Stomach (tissue), 4 donors: ENCODE measurements around the gene PC.

Source experiments
- EP300 ChIP-seq: sonication (generic); formaldehyde crosslinking; IDR thresholded peaks from one replicate; pipeline ENCODE4 v1.6.1; 2017; ENCODE audit warnings: antibody characterized with exemption
- POLR2A ChIP-seq, 4 donors: fragments of 450-650 bp; IDR thresholded peaks; one replicate each; pipeline ENCODE4 v1.6.1; 2016; ENCODE audit warnings: antibody characterized with exemption in 4 of 4, control low read depth in 2 of 4, mild to moderate bottlenecking in 1 of 4, moderate library complexity in 1 of 4
- POLR2AphosphoS5 ChIP-seq, 3 donors: sonication (generic); formaldehyde crosslinking; IDR thresholded peaks; one replicate each; pipeline ENCODE4 v1.6.1; 2016; ENCODE audit warnings: antibody characterized with exemption in 3 of 3
- TF ChIP-seq, protein P1 (sequence below), 7 experiments: fragments of 450-650 bp in 4 of 7; fragments of 200-600 bp in 3 of 7; sonication (generic) in 3 of 7; IDR thresholded peaks; one replicate each; pipeline ENCODE4 v1.5.1; 2016 to 2019; ENCODE audit warnings: antibody characterized with exemption in 7 of 7, control low read depth in 2 of 7, mild to moderate bottlenecking in 1 of 7

DNA sequence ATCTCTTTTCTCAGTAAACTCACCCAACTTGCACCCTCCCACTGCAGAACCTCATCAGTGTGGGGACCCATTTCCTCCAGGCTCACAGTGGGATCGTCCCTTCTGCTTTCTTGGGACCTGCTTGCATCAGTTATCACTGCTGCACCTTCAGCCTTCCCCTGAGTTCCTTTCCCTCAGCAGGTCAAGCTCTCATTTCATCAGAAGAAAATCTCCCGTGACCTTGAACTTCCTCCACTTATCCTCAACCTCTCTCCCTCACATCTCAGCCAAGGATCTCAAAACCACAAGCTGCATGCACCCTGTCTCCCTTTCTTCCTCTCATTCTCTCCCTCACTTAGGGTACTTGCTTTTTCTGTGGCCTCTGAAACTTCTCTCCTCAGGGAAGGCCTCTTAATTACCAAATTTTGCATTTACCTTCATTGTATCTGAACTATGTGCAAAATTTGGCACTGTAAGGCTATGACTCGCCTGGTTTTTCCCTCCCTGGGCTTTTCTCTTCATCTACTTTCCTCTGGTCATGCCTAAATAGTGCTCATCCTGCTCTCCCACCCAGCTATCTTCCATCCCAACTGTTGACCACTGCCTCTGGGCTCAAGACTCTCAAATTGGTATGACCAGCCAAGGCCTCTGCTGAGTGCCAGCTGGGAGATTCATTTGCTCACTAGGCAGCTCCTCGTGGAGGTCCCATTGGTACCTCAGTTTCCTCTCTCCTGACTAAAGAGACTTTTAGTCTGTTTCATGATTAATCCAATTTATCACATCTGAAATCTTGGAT lies 117.7 kb downstream of the PC start:
- TF ChIP-seq POLR2AphosphoS5 (IDR thresholded peaks at IDR 0.05) (no peak), POLR2A (IDR thresholded peaks at IDR 0.05) (no peak), EP300 (no peak)
- TF ChIP-seq, protein P1, sequence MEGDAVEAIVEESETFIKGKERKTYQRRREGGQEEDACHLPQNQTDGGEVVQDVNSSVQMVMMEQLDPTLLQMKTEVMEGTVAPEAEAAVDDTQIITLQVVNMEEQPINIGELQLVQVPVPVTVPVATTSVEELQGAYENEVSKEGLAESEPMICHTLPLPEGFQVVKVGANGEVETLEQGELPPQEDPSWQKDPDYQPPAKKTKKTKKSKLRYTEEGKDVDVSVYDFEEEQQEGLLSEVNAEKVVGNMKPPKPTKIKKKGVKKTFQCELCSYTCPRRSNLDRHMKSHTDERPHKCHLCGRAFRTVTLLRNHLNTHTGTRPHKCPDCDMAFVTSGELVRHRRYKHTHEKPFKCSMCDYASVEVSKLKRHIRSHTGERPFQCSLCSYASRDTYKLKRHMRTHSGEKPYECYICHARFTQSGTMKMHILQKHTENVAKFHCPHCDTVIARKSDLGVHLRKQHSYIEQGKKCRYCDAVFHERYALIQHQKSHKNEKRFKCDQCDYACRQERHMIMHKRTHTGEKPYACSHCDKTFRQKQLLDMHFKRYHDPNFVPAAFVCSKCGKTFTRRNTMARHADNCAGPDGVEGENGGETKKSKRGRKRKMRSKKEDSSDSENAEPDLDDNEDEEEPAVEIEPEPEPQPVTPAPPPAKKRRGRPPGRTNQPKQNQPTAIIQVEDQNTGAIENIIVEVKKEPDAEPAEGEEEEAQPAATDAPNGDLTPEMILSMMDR (IDR thresholded peaks at IDR 0.05), result no peak
